Astrocyte (in vitro differentiated cells and primary cell): ENCODE results near the gene FBXO34. TPM values are rescaled to one million over a fixed set of nuclear protein-coding genes. Genes with fewer than 3 reads are reported as not detected.
"Not testable (repeated sequence)": the region's sequence is repeated elsewhere in the genome, so short reads cannot be mapped to it uniquely, and the experiment has no call there.

ENCODE experiments used
- DNase-seq: peaks from one replicate; pipeline ENCODE4 v3.0.0-alpha.2; 2010; ENCODE audit warnings: low read depth
- FAIRE-seq: peaks from 2 replicates; lab custom pipeline; 2011; peaks lifted over from hg19 to GRCh38; lab: Jason Lieb, UNC
- H2AFZ ChIP-seq: 2 replicates; pipeline ENCODE4 v1.6.0; 2012; ENCODE audit warnings: low read depth, low read length, inconsistent platforms
- H3K27ac ChIP-seq: 2 replicates; pipeline ENCODE4 v1.5.1; 2011; ENCODE audit warnings: low read depth, low read length, inconsistent platforms
- H3K27me3 ChIP-seq: 2 replicates; pipeline ENCODE4 v1.6.0; 2011; ENCODE audit warnings: low read length, inconsistent platforms; ENCODE audit not compliant: insufficient read depth
- H3K36me3 ChIP-seq: 2 replicates; pipeline ENCODE4 v1.5.1; 2011; ENCODE audit warnings: low read length, inconsistent platforms; ENCODE audit not compliant: insufficient read depth
- H3K4me1 ChIP-seq: 2 replicates; pipeline ENCODE4 v1.5.1; 2011; ENCODE audit warnings: low read length, inconsistent platforms; ENCODE audit not compliant: insufficient read depth
- H3K4me2 ChIP-seq: 2 replicates; pipeline ENCODE4 v1.6.0; 2012; ENCODE audit warnings: low read length, inconsistent platforms
- H3K4me3 ChIP-seq: 2 replicates; pipeline ENCODE4 v1.5.1; 2011; ENCODE audit warnings: low read depth, mild to moderate bottlenecking, low read length, inconsistent platforms; ENCODE audit not compliant: insufficient read depth
- H3K79me2 ChIP-seq: 2 replicates; pipeline ENCODE4 v1.6.0; 2012; ENCODE audit warnings: mild to moderate bottlenecking, low read length, inconsistent platforms; ENCODE audit not compliant: insufficient read depth
- H3K9ac ChIP-seq: 2 replicates; pipeline ENCODE4 v1.6.0; 2012; ENCODE audit warnings: mild to moderate bottlenecking, low read length, inconsistent platforms
- H3K9me3 ChIP-seq: 2 replicates; pipeline ENCODE4 v1.5.1; 2012; ENCODE audit warnings: low read depth, mild to moderate bottlenecking, low read length, inconsistent platforms; ENCODE audit not compliant: insufficient read depth
- H4K20me1 ChIP-seq: 2 replicates; pipeline ENCODE4 v1.6.0; 2012; ENCODE audit warnings: low read length, inconsistent platforms; ENCODE audit not compliant: insufficient read depth
- H3K27ac Mint-ChIP-seq: one replicate; pipeline ENCODE4 v1.8.0; 2021; ENCODE audit warnings: mild to moderate bottlenecking, mixed read lengths; ENCODE audit not compliant: unreplicated experiment
- H3K27me3 Mint-ChIP-seq: one replicate; pipeline ENCODE4 v1.8.0; 2021; ENCODE audit warnings: low read depth, mixed read lengths; ENCODE audit not compliant: unreplicated experiment
- H3K36me3 Mint-ChIP-seq: one replicate; pipeline ENCODE4 v1.8.0; 2021; ENCODE audit warnings: low read depth, mixed read lengths; ENCODE audit not compliant: unreplicated experiment
- H3K4me1 Mint-ChIP-seq: one replicate; pipeline ENCODE4 v1.8.0; 2021; ENCODE audit warnings: low read depth, mixed read lengths; ENCODE audit not compliant: unreplicated experiment
- H3K4me3 Mint-ChIP-seq: one replicate; pipeline ENCODE4 v1.8.0; 2021; ENCODE audit warnings: mild to moderate bottlenecking, moderate library complexity, mixed read lengths; ENCODE audit not compliant: unreplicated experiment
- H3K9me3 Mint-ChIP-seq: one replicate; pipeline ENCODE4 v1.8.0; 2021; ENCODE audit warnings: mild to moderate bottlenecking, mixed read lengths; ENCODE audit not compliant: unreplicated experiment
- EZH2 ChIP-seq: IDR thresholded peaks from 2 replicates; pipeline ENCODE4 v1.6.1; 2012; ENCODE audit warnings: mild to moderate bottlenecking, low read length, inconsistent platforms; ENCODE audit not compliant: insufficient read depth
- total RNA-seq: library from RNA; stranded (reverse); gene quantifications from 2 replicates; pipeline ENCODE4 v1.2.1, GENCODE V29; 2021
- TF ChIP-seq, protein P1 (sequence below): IDR thresholded peaks from 2 replicates; pipeline ENCODE4 v1.5.1; 2011; ENCODE audit warnings: low read depth, mild to moderate bottlenecking, inconsistent platforms, low read length, moderate library complexity; ENCODE audit not compliant: insufficient read depth

FBXO34 gene
- total RNA-seq, 1 donor from 2014 or later, result 23.4 TPM

GRCh38 chr14:55339770-55340169 lies 68.5 kb downstream of the FBXO34 start:
- H3K27me3 Mint-ChIP-seq, result no peaks in the 10 kb centered on the region
- peaks cover 3% of the 10 kb centered on the region for H3K36me3 Mint-ChIP-seq

DNA sequence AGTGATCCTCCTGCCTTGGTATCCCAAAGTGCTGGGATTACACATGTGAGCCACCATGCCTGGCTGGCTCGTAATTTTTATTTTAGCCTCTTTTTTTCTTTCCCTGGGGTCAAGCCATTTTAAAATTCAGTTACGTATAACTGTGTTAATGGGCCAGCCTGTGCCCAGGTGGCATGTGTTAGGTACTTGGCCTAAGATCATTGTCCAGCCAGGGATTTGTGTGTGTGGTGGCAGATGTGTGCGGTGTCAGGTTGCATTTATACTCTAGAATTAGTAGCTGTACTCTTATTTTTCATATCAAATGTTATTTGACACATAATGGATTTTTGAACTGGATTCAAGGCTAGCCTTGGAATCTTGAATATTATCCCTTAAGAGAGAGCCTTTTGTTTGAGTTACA lies 69.3 kb downstream of the FBXO34 start:
- H3K4me1 ChIP-seq, result no peaks in the 10 kb centered on the region
- Mint-ChIP-seq H3K27ac (no peak overlapping the region), H3K27me3 (no peaks in the 10 kb centered on the region), H3K9me3 (no peaks in the 10 kb centered on the region), H3K4me3 (no peak overlapping the region), H3K4me1 (peaks cover 22% of the 10 kb centered on the region), H3K36me3 (peaks cover 3% of the 10 kb centered on the region)
- H3K27ac ChIP-seq, result no peak overlapping the region
- H2AFZ ChIP-seq, result no peak overlapping the region
- peaks cover 70% of the 10 kb centered on the region for H4K20me1 ChIP-seq
- H3K4me2 ChIP-seq, result no peak overlapping the region
- H3K9me3 ChIP-seq, result no peaks in the 10 kb centered on the region
- no peaks in the 10 kb centered on the region for H3K36me3 ChIP-seq
- TF ChIP-seq EZH2, result no peak
- TF ChIP-seq, protein P1, sequence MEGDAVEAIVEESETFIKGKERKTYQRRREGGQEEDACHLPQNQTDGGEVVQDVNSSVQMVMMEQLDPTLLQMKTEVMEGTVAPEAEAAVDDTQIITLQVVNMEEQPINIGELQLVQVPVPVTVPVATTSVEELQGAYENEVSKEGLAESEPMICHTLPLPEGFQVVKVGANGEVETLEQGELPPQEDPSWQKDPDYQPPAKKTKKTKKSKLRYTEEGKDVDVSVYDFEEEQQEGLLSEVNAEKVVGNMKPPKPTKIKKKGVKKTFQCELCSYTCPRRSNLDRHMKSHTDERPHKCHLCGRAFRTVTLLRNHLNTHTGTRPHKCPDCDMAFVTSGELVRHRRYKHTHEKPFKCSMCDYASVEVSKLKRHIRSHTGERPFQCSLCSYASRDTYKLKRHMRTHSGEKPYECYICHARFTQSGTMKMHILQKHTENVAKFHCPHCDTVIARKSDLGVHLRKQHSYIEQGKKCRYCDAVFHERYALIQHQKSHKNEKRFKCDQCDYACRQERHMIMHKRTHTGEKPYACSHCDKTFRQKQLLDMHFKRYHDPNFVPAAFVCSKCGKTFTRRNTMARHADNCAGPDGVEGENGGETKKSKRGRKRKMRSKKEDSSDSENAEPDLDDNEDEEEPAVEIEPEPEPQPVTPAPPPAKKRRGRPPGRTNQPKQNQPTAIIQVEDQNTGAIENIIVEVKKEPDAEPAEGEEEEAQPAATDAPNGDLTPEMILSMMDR, result no peak
- peaks cover 63% of the 10 kb centered on the region for H3K79me2 ChIP-seq
- H3K27me3 ChIP-seq, result no peaks in the 10 kb centered on the region
- DNase-seq (no peak), FAIRE-seq (no peak)
- H3K9ac ChIP-seq, result no peak overlapping the region
- no peak overlapping the region for H3K4me3 ChIP-seq

More at GRCh38 chr14:55339770-55340169, 68.5 kb downstream of the FBXO34 start:
- Histone ChIP-seq H3K9ac (no peak overlapping the region), H3K4me3 (no peak overlapping the region), H3K4me1 (no peaks in the 10 kb centered on the region), H4K20me1 (peaks cover 70% of the 10 kb centered on the region), H3K27me3 (no peaks in the 10 kb centered on the region), H3K9me3 (no peaks in the 10 kb centered on the region), H3K36me3 (no peaks in the 10 kb centered on the region), H2AFZ (no peak overlapping the region), H3K27ac (no peak overlapping the region), H3K79me2 (peaks cover 64% of the 10 kb centered on the region), H3K4me2 (no peak overlapping the region)
- TF ChIP-seq, protein P1, result no peak
- no peak for TF ChIP-seq EZH2
- no peak overlapping the region for H3K27ac Mint-ChIP-seq
- H3K4me3 Mint-ChIP-seq, result no peak overlapping the region
- FAIRE-seq, result no peak
- no peak for DNase-seq
- peaks cover 27% of the 10 kb centered on the region for H3K4me1 Mint-ChIP-seq
- H3K9me3 Mint-ChIP-seq, result no peaks in the 10 kb centered on the region

- Mint-ChIP-seq H3K36me3 (peaks cover 3% of the 10 kb centered on the region), H3K27me3 (no peaks in the 10 kb centered on the region), H3K27ac (no peak overlapping the region), H3K4me1 (peaks cover 22% of the 10 kb centered on the region), H3K4me3 (no peak overlapping the region), H3K9me3 (no peaks in the 10 kb centered on the region)
- no peaks in the 10 kb centered on the region for H3K36me3 ChIP-seq
- FAIRE-seq (no peak), DNase-seq (no peak)
- H3K9ac ChIP-seq, result no peak overlapping the region
- H4K20me1 ChIP-seq, result peaks cover 74% of the 10 kb centered on the region
- no peaks in the 10 kb centered on the region for H3K4me1 ChIP-seq
- no peak overlapping the region for H2AFZ ChIP-seq
- H3K4me2 ChIP-seq, result no peak overlapping the region
- H3K27ac ChIP-seq, result no peak overlapping the region
- H3K9me3 ChIP-seq, result no peaks in the 10 kb centered on the region
- peaks cover 66% of the 10 kb centered on the region for H3K79me2 ChIP-seq
- no peaks in the 10 kb centered on the region for H3K27me3 ChIP-seq
- TF ChIP-seq, protein P1, result no peak
- no peak for TF ChIP-seq EZH2
- no peak overlapping the region for H3K4me3 ChIP-seq
Observed at GRCh38 chr14:55341781-55342180, 70.6 kb downstream of the FBXO34 start.

- H3K9me3 ChIP-seq, FAIRE-seq, H3K4me3 ChIP-seq, H3K36me3 Mint-ChIP-seq, H3K27me3 Mint-ChIP-seq, H3K4me1 ChIP-seq, H3K9me3 Mint-ChIP-seq, H3K9ac ChIP-seq, H3K27ac Mint-ChIP-seq, H3K27me3 ChIP-seq, DNase-seq, H3K36me3 ChIP-seq, H3K4me2 ChIP-seq, H2AFZ ChIP-seq, H3K27ac ChIP-seq, H3K4me3 Mint-ChIP-seq: not testable (repeated sequence)
- Histone ChIP-seq H4K20me1 (peaks cover 85% of the 10 kb centered on the region), H3K79me2 (peaks cover 72% of the 10 kb centered on the region)
- H3K4me1 Mint-ChIP-seq, result peaks cover 21% of the 10 kb centered on the region
Observed at GRCh38 chr14:55344582-55345163, 73.5 kb downstream of the FBXO34 start.
